ENCODE results near the gene C1QL1.

DNA sequence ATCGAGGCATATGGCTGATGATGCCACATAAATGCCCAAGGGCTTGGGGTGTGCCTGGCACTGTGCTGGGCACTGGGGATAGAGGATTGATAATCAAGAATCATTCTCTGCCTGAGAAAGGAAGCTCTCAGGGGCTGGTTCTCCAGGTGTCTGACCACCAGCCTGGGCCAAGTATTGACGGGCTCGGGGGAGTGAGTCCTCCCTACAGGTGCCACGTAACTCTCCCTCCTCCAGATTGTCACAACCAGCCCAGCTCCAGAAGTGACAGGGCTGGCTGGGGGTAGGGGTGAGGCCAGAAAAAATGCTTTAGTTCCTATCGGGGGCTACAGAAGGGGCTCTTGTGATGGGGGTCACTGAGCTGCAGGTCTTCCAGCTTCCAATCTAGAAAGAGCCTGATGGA, 10.7 kb upstream of the C1QL1 start:
- TF ChIP-seq, protein P1, sequence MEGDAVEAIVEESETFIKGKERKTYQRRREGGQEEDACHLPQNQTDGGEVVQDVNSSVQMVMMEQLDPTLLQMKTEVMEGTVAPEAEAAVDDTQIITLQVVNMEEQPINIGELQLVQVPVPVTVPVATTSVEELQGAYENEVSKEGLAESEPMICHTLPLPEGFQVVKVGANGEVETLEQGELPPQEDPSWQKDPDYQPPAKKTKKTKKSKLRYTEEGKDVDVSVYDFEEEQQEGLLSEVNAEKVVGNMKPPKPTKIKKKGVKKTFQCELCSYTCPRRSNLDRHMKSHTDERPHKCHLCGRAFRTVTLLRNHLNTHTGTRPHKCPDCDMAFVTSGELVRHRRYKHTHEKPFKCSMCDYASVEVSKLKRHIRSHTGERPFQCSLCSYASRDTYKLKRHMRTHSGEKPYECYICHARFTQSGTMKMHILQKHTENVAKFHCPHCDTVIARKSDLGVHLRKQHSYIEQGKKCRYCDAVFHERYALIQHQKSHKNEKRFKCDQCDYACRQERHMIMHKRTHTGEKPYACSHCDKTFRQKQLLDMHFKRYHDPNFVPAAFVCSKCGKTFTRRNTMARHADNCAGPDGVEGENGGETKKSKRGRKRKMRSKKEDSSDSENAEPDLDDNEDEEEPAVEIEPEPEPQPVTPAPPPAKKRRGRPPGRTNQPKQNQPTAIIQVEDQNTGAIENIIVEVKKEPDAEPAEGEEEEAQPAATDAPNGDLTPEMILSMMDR (IDR thresholded peaks at IDR 0.05; ENCODE audit: poor library complexity), result no peak
- TF ChIP-seq EZH2phosphoT487 (IDR thresholded peaks at IDR 0.05; ENCODE audit: low read depth, severe bottlenecking, unreplicated experiment) (no peak), EZH2 (IDR thresholded peaks at IDR 0.05; ENCODE audit: borderline replicate concordance) (no peak)
